Breast epithelium (tissue), 3 donors: ENCODE measurements around the gene PGAM5.

Experiments used
- CTCF ChIP-seq, 3 donors: fragments of 450-650 bp; IDR thresholded peaks; one replicate each; pipeline ENCODE4 v1.5.1; 2016 to 2017; ENCODE audit warnings: antibody characterized with exemption in 3 of 3, mild to moderate bottlenecking in 3 of 3, moderate library complexity in 3 of 3
- POLR2A ChIP-seq: fragments of 450-650 bp; IDR thresholded peaks from one replicate; pipeline ENCODE4 v1.6.1; 2016; ENCODE audit warnings: antibody characterized with exemption, mild to moderate bottlenecking, moderate library complexity
- POLR2AphosphoS5 ChIP-seq, 3 donors: sonication (generic); formaldehyde crosslinking; IDR thresholded peaks; one replicate each; pipeline ENCODE4 v1.6.1; 2017; ENCODE audit warnings: antibody characterized with exemption in 3 of 3

GRCh38 chr12:132724506-132725241 is 14.0 kb downstream of the PGAM5 start:
- TF ChIP-seq CTCF (IDR thresholded peaks at IDR 0.05) = no peak
- no peak for TF ChIP-seq POLR2AphosphoS5 (IDR thresholded peaks at IDR 0.05)
- no peak for TF ChIP-seq POLR2A
